Stimulated activated memory B cell treated with anti-CD40 and anti-IgM and Interleukin-4, amounts not matched to agents 10 μg/mL and 1 μg/mL and 100 μg/mL, for 72 hours (primary cell): ENCODE measurements around the gene ABL2.
"Not testable (repeated sequence)": the region's sequence is repeated elsewhere in the genome, so short reads cannot be mapped to it uniquely, and the experiment has no call there.

Source experiments
- ATAC-seq: fragments of 150-1000 bp; cut with Tn5 transposase; 2 replicates; pipeline ENCODE4 v1.10.0; 2021
- H3K27ac Mint-ChIP-seq: one replicate; pipeline ENCODE4 v1.8.0; 2022; ENCODE audit warnings: mild to moderate bottlenecking, mixed read lengths
- H3K27me3 Mint-ChIP-seq: one replicate; pipeline ENCODE4 v1.8.0; 2022; ENCODE audit warnings: mixed read lengths
- H3K36me3 Mint-ChIP-seq: one replicate; pipeline ENCODE4 v1.8.0; 2022; ENCODE audit warnings: mixed read lengths
- H3K4me1 Mint-ChIP-seq: one replicate; pipeline ENCODE4 v1.8.0; 2022; ENCODE audit warnings: mixed read lengths
- H3K4me3 Mint-ChIP-seq: one replicate; pipeline ENCODE4 v1.8.0; 2022; ENCODE audit warnings: mild to moderate bottlenecking, moderate library complexity, mixed read lengths
- H3K9me3 Mint-ChIP-seq: one replicate; pipeline ENCODE4 v1.8.0; 2022; ENCODE audit warnings: mixed read lengths

ABL2 gene

GRCh38 chr1:179230721-179231120 is 1.2 kb upstream of the ABL2 start:
- no peak for ATAC-seq
- Mint-ChIP-seq H3K27me3 (no peaks in the 10 kb centered on the region), H3K36me3 (no peaks in the 10 kb centered on the region), H3K27ac (peak overlapping the region; percentile 89), H3K4me1 (peaks cover 33% of the 10 kb centered on the region), H3K9me3 (no peaks in the 10 kb centered on the region), H3K4me3 (peak overlapping the region; percentile 97)

GRCh38 chr1:179230251-179230650 is 774 bp upstream of the ABL2 start:
- Mint-ChIP-seq H3K4me1 (peaks cover 33% of the 10 kb centered on the region), H3K4me3 (peak overlapping the region; percentile 97), H3K9me3 (no peaks in the 10 kb centered on the region), H3K36me3 (no peaks in the 10 kb centered on the region), H3K27me3 (no peaks in the 10 kb centered on the region), H3K27ac (peak overlapping the region; percentile 89)
- no peak for ATAC-seq

- Mint-ChIP-seq H3K36me3 (no peaks in the 10 kb centered on the region), H3K27me3 (no peaks in the 10 kb centered on the region), H3K27ac (peak overlapping the region; percentile 89), H3K4me1 (peaks cover 33% of the 10 kb centered on the region), H3K4me3 (peak overlapping the region; percentile 97), H3K9me3 (no peaks in the 10 kb centered on the region)
- peak; percentile 61 for ATAC-seq
Observed at GRCh38 chr1:179228783-179229213, 679 bp downstream of the ABL2 start.

- Mint-ChIP-seq H3K9me3 (no peaks in the 10 kb centered on the region), H3K27ac (no peak overlapping the region), H3K4me1 (peaks cover 33% of the 10 kb centered on the region), H3K27me3 (no peaks in the 10 kb centered on the region), H3K36me3 (no peaks in the 10 kb centered on the region), H3K4me3 (no peak overlapping the region)
- ATAC-seq: no peak
Observed at GRCh38 chr1:179226738-179227137, 2.7 kb downstream of the ABL2 start.

- H3K36me3 Mint-ChIP-seq, H3K4me3 Mint-ChIP-seq, ATAC-seq, H3K27me3 Mint-ChIP-seq, H3K9me3 Mint-ChIP-seq, H3K27ac Mint-ChIP-seq: not testable (repeated sequence)
- peaks cover 34% of the 10 kb centered on the region for H3K4me1 Mint-ChIP-seq
Observed at GRCh38 chr1:179224466-179224865, 5.0 kb downstream of the ABL2 start.

GRCh38 chr1:179221121-179221520 is 8.4 kb downstream of the ABL2 start:
- H3K9me3 Mint-ChIP-seq, H3K27me3 Mint-ChIP-seq, H3K4me3 Mint-ChIP-seq, H3K36me3 Mint-ChIP-seq, ATAC-seq: not testable (repeated sequence)
- Mint-ChIP-seq H3K4me1 (peaks cover 20% of the 10 kb centered on the region), H3K27ac (peak overlapping the region; percentile 57)

GRCh38 chr1:179217943-179218507 is 11.5 kb downstream of the ABL2 start:
- ATAC-seq: no peak
- H3K9me3 Mint-ChIP-seq: no peaks in the 10 kb centered on the region
- H3K27me3 Mint-ChIP-seq: no peaks in the 10 kb centered on the region
- no peak overlapping the region for H3K4me3 Mint-ChIP-seq
- peak overlapping the region; percentile 82 for H3K27ac Mint-ChIP-seq
- H3K4me1 Mint-ChIP-seq: peaks cover 36% of the 10 kb centered on the region
- H3K36me3 Mint-ChIP-seq: peaks cover 15% of the 10 kb centered on the region

GRCh38 chr1:179213317-179213716 is 16.2 kb downstream of the ABL2 start:
- Mint-ChIP-seq H3K36me3 (peaks cover 17% of the 10 kb centered on the region), H3K4me1 (peaks cover 37% of the 10 kb centered on the region)
- H3K27me3 Mint-ChIP-seq, H3K4me3 Mint-ChIP-seq, ATAC-seq, H3K27ac Mint-ChIP-seq, H3K9me3 Mint-ChIP-seq: not testable (repeated sequence)

- Mint-ChIP-seq H3K27me3 (no peaks in the 10 kb centered on the region), H3K4me1 (peaks cover 32% of the 10 kb centered on the region), H3K4me3 (no peak overlapping the region), H3K9me3 (peaks cover 3% of the 10 kb centered on the region), H3K27ac (no peak overlapping the region), H3K36me3 (peaks cover 14% of the 10 kb centered on the region)
- no peak for ATAC-seq
Observed at GRCh38 chr1:179208681-179209477, 20.6 kb downstream of the ABL2 start.

- Mint-ChIP-seq H3K27ac (no peak overlapping the region), H3K36me3 (peaks cover 7% of the 10 kb centered on the region), H3K4me1 (peaks cover 46% of the 10 kb centered on the region), H3K4me3 (no peak overlapping the region), H3K9me3 (peaks cover under 1% of the 10 kb centered on the region), H3K27me3 (no peaks in the 10 kb centered on the region)
- ATAC-seq: no peak
Observed at GRCh38 chr1:179206812-179207211, 22.7 kb downstream of the ABL2 start.

- peaks cover 5% of the 10 kb centered on the region for H3K36me3 Mint-ChIP-seq
- H3K27me3 Mint-ChIP-seq: no peaks in the 10 kb centered on the region
- peak; percentile 24 for ATAC-seq
- H3K27ac Mint-ChIP-seq: no peak overlapping the region
- no peak overlapping the region for H3K4me3 Mint-ChIP-seq
- H3K4me1 Mint-ChIP-seq: peaks cover 44% of the 10 kb centered on the region
- no peaks in the 10 kb centered on the region for H3K9me3 Mint-ChIP-seq
Observed at GRCh38 chr1:179205284-179205683, 24.2 kb downstream of the ABL2 start.

- Mint-ChIP-seq H3K9me3 (no peaks in the 10 kb centered on the region), H3K27me3 (no peaks in the 10 kb centered on the region), H3K4me1 (peaks cover 40% of the 10 kb centered on the region), H3K27ac (peak overlapping the region; percentile 39), H3K36me3 (peaks cover 5% of the 10 kb centered on the region), H3K4me3 (no peak overlapping the region)
- no peak for ATAC-seq
Observed at GRCh38 chr1:179202161-179202560, 27.3 kb downstream of the ABL2 start.

GRCh38 chr1:179200586-179200985 is 28.9 kb downstream of the ABL2 start:
- no peaks in the 10 kb centered on the region for H3K27me3 Mint-ChIP-seq
- ATAC-seq: no peak

GRCh38 chr1:179197690-179198297 is 31.7 kb downstream of the ABL2 start:
- no peak overlapping the region for H3K27ac Mint-ChIP-seq
- no peak for ATAC-seq
- no peaks in the 10 kb centered on the region for H3K27me3 Mint-ChIP-seq
- peaks cover 40% of the 10 kb centered on the region for H3K4me1 Mint-ChIP-seq
- no peaks in the 10 kb centered on the region for H3K9me3 Mint-ChIP-seq
- H3K4me3 Mint-ChIP-seq: no peak overlapping the region
- H3K36me3 Mint-ChIP-seq: peaks cover 4% of the 10 kb centered on the region

More at GRCh38 chr1:179200586-179200985, 28.9 kb downstream of the ABL2 start:
- Mint-ChIP-seq H3K36me3 (peaks cover 6% of the 10 kb centered on the region), H3K9me3 (no peaks in the 10 kb centered on the region), H3K27ac (no peak overlapping the region), H3K4me1 (peaks cover 38% of the 10 kb centered on the region), H3K4me3 (no peak overlapping the region)

- H3K27ac Mint-ChIP-seq, H3K27me3 Mint-ChIP-seq, H3K36me3 Mint-ChIP-seq, H3K9me3 Mint-ChIP-seq, ATAC-seq, H3K4me3 Mint-ChIP-seq: not testable (repeated sequence)
- H3K4me1 Mint-ChIP-seq: peaks cover 44% of the 10 kb centered on the region
Observed at GRCh38 chr1:179195857-179196256, 33.6 kb downstream of the ABL2 start.

GRCh38 chr1:179195376-179195775 is 34.1 kb downstream of the ABL2 start:
- no peaks in the 10 kb centered on the region for H3K9me3 Mint-ChIP-seq

More at GRCh38 chr1:179195376-179195775, 34.1 kb downstream of the ABL2 start:
- Mint-ChIP-seq H3K27ac (no peak overlapping the region), H3K36me3 (peaks cover 4% of the 10 kb centered on the region), H3K4me3 (no peak overlapping the region), H3K4me1 (peaks cover 47% of the 10 kb centered on the region), H3K27me3 (no peaks in the 10 kb centered on the region)
- no peak for ATAC-seq
